GM10847 (cell line): ENCODE measurements around the gene DCPS.

Experiments
- POLR2A ChIP-seq: IDR thresholded peaks from 2 replicates; pipeline ENCODE4 v1.6.1; 2011; ENCODE audit not compliant: insufficient read length; ENCODE audit errors: extremely low read depth

Gene DCPS

DNA sequence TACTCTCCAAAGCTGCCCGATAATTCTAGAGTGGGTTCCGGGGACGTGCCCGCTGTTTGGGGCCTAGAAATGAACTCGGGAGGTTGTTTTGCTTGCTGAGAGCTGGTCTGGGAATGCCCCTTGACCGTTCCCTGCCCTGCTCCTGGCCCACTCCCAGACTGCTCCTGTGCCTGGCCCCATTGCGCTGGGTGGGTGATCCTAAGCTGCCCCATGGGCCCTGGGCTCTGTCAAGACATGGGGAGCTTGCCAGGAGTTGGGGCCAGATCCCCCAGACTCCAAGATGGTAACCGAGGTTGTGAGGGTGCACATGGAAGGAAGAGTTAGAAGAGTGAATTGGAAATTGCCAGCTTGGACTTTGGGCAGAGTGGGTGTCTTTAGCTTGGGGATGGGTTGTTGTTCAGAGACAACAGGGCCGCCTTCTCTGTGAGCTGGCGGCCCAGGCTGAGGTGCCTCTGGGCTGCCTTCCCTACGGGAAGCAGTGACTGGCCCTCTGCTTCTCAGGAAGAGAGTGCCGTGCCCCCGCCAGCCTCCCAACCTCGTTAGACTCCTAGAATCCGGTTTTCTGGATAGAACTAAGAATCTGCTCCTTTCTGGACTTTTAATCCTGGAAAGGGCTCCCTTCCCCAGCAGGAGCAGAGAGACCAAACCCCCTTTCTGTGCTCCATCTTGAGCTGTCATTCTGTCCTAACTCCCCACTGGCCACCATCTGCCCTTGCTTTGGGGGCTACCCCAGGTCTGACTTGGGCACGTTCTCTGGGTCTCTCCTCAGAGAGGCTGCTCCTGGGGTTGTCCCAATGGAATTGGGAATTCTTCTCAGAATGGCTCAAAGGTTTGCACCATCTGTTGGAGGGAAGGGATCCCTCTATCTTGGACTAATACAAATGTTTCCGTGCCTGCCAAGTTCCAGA lies 53.4 kb downstream of the DCPS start:
- TF ChIP-seq POLR2A, result no peak

DNA sequence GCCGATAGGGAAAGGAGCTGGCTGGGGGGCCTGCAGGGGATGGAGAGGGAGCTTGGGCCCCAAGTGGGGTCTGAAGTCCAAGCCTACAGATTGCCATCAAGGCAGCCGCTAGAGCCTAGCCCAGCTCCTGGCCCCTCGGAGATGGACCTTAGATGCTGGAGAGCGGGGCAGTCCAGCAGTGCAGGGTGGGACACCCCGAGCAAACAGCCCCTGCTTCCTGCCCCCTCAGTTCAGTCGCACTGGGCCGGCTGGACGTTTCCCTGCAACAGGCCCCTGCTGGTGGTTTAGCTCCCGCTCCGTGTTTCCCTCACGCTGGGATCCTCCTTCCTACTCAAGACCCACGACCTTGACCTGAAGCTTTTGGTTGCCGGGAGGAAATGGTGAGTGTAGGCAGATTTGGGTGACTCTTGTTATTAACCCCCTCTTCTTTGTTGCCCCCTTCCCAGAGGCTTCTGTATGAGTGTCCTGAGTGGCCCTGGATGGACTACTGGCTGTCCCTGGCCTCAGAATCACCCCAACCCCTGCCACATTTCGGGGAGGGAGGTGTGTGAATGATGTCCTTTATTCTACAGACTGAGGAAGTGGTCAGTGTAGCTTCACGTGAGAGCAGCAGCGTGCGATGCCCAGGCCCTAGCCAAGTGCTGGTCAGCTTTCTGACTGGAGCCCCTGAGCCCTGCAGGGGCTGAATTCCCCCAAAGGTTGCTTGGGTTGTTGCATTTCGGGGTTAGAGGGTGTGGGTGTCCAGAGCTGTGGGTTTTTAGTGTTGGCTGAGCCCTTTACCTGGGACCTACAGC lies 54.3 kb downstream of the DCPS start:
- no peak for TF ChIP-seq POLR2A

GRCh38 chr11:126358763-126359160 lies 54.9 kb downstream of the DCPS start:
- TF ChIP-seq POLR2A, result no peak

DNA sequence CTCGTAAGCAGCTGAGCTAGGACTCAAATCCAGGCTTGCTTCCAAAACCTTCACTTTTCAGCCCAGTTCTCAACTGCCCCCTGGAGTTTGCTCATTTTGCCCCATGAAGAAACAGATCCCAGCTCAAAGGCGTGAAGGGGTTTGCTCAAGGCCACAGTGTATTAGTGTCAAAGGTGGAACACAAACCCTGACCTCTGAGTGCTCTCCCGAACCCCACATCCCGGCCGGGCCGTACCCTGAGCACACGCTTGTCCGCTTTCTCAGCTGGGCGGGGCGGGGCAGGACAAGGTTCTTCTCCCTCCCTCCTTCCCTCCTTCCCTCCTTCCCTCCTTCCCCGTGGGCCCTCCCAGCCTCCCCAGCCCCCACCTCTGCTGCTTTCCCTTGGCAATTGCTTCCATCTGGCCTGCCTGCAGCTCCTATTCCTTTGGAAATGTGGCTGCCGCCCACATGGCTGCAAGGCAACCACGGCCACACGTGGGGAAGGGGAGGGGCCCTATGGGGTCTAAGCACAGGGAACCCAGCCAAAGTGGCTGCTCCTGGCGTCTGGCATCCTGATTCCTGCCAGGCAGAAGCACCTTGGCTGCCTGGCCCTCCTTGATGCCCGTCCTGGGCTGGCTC lies 55.7 kb downstream of the DCPS start:
- TF ChIP-seq POLR2A, result no peak

GRCh38 chr11:126360049-126360446 lies 56.2 kb downstream of the DCPS start:
- TF ChIP-seq POLR2A, result no peak

GRCh38 chr11:126361400-126361799 lies 57.5 kb downstream of the DCPS start:
- TF ChIP-seq POLR2A, result no peak

- no peak for TF ChIP-seq POLR2A
Measured at GRCh38 chr11:126362879-126363655, 59.2 kb downstream of the DCPS start.

- no peak for TF ChIP-seq POLR2A
Measured at GRCh38 chr11:126363706-126364248, 59.9 kb downstream of the DCPS start.

GRCh38 chr11:126366064-126366822 lies 62.4 kb downstream of the DCPS start:
- TF ChIP-seq POLR2A, result no peak

- no peak for TF ChIP-seq POLR2A
Measured at GRCh38 chr11:126370016-126370415, 66.2 kb downstream of the DCPS start.

GRCh38 chr11:126371595-126371994 lies 67.7 kb downstream of the DCPS start:
- no peak for TF ChIP-seq POLR2A

- TF ChIP-seq POLR2A, result no peak
Measured at GRCh38 chr11:126375726-126376125, 71.9 kb downstream of the DCPS start.

DNA sequence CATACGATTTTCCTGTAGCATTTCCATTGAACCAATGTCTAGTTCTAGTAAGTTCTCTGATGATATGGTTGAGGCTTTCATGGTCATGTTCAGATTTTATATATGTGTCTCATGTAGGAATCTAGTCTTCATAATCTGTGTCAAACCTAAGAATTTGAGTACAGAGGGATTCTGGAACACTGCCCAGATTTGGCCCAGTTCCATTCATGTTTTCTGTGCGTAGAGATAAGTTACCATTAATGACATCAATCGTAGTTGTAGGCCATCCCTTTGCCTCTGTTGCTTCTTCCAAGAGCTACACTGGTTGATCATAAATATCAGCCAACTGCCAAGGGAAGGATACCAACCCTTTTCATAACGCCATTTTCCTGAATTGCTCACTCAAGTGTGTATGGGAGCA lies 74.9 kb downstream of the DCPS start:
- TF ChIP-seq POLR2A, result no peak

DNA sequence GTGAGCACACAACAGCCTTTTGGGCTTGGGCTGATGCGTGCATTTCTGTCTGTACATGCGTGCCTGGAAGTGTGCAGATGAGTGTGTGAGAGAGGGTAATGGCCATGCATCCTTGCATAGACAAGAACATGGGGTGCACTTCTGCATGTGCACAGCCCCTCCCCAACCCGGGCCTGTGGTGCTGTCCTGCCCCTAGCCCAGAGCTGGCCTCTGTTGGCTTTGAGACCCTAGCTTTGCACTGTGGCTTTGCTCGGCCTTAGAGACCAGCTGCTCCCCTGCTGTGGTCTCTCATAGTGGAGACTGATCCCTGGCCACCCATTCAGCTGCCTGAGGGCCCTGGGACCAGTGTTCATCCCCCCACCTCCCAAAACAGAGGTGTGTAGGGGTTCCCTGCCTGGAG lies 77.0 kb downstream of the DCPS start:
- no peak for TF ChIP-seq POLR2A
